T-helper 1 cell treated with Interleukin-12 subunit alpha and Interleukin-12 subunit beta and Interleukin-4 antibody, amounts not matched to agents 30 μg/mL and 1 μg/mL, for 36 hours (primary cell): Measurements from ENCODE around the gene SLC22A16.
"Not testable (repeated sequence)": the region's sequence is repeated elsewhere in the genome, so short reads cannot be mapped to it uniquely, and the experiment has no call there.

ENCODE experiments used
- H3K27ac Mint-ChIP-seq: one replicate; pipeline ENCODE4 v1.8.0; 2021; ENCODE audit warnings: mild to moderate bottlenecking, mixed read lengths
- H3K27me3 Mint-ChIP-seq: one replicate; pipeline ENCODE4 v1.8.0; 2021; ENCODE audit warnings: low read depth, mixed read lengths
- H3K36me3 Mint-ChIP-seq: one replicate; pipeline ENCODE4 v1.8.0; 2021; ENCODE audit warnings: low read depth, mixed read lengths
- H3K4me1 Mint-ChIP-seq: one replicate; pipeline ENCODE4 v1.8.0; 2021; ENCODE audit warnings: low read depth, mixed read lengths
- H3K4me3 Mint-ChIP-seq: one replicate; pipeline ENCODE4 v1.8.0; 2021; ENCODE audit warnings: mild to moderate bottlenecking, moderate library complexity, mixed read lengths
- H3K9me3 Mint-ChIP-seq: one replicate; pipeline ENCODE4 v1.8.0; 2021; ENCODE audit warnings: mixed read lengths

The SLC22A16 gene

GRCh38 chr6:110474500-110474899, 1.9 kb downstream of the SLC22A16 start:
- no peaks in the 10 kb centered on the region for H3K9me3 Mint-ChIP-seq
- no peak overlapping the region for H3K4me3 Mint-ChIP-seq
- H3K36me3 Mint-ChIP-seq = no peaks in the 10 kb centered on the region
- peaks cover 2% of the 10 kb centered on the region for H3K4me1 Mint-ChIP-seq
- peaks cover 47% of the 10 kb centered on the region for H3K27me3 Mint-ChIP-seq
- no peak overlapping the region for H3K27ac Mint-ChIP-seq

GRCh38 chr6:110472739-110473138, 3.7 kb downstream of the SLC22A16 start:
- Mint-ChIP-seq H3K4me1 (peaks cover 2% of the 10 kb centered on the region), H3K9me3 (no peaks in the 10 kb centered on the region), H3K27me3 (peaks cover 30% of the 10 kb centered on the region), H3K27ac (no peak overlapping the region), H3K36me3 (no peaks in the 10 kb centered on the region), H3K4me3 (no peak overlapping the region)

GRCh38 chr6:110471726-110472365, 4.6 kb downstream of the SLC22A16 start:
- no peak overlapping the region for H3K27ac Mint-ChIP-seq
- no peaks in the 10 kb centered on the region for H3K36me3 Mint-ChIP-seq
- H3K9me3 Mint-ChIP-seq = no peaks in the 10 kb centered on the region
- no peak overlapping the region for H3K4me3 Mint-ChIP-seq
- H3K4me1 Mint-ChIP-seq = peaks cover 2% of the 10 kb centered on the region
- peaks cover 33% of the 10 kb centered on the region for H3K27me3 Mint-ChIP-seq

GRCh38 chr6:110468731-110469130, 7.7 kb downstream of the SLC22A16 start:
- Mint-ChIP-seq H3K4me3 (no peak overlapping the region), H3K36me3 (no peaks in the 10 kb centered on the region), H3K9me3 (peaks cover 4% of the 10 kb centered on the region), H3K27me3 (peaks cover 16% of the 10 kb centered on the region), H3K27ac (no peak overlapping the region), H3K4me1 (no peaks in the 10 kb centered on the region)

- no peak overlapping the region for H3K4me3 Mint-ChIP-seq
- no peaks in the 10 kb centered on the region for H3K4me1 Mint-ChIP-seq
- H3K9me3 Mint-ChIP-seq = peaks cover 15% of the 10 kb centered on the region
- H3K27ac Mint-ChIP-seq = no peak overlapping the region
- H3K36me3 Mint-ChIP-seq = no peaks in the 10 kb centered on the region
- H3K27me3 Mint-ChIP-seq = peaks cover 18% of the 10 kb centered on the region
These were observed 8.8 kb downstream of the SLC22A16 start for GRCh38 chr6:110467566-110468140.

- Mint-ChIP-seq H3K27ac (no peak overlapping the region), H3K36me3 (no peaks in the 10 kb centered on the region), H3K4me3 (no peak overlapping the region), H3K4me1 (no peaks in the 10 kb centered on the region), H3K9me3 (peaks cover 28% of the 10 kb centered on the region), H3K27me3 (peaks cover 14% of the 10 kb centered on the region)
These were observed 13.4 kb downstream of the SLC22A16 start for GRCh38 chr6:110462884-110463481.

GRCh38 chr6:110461376-110461775, 15.0 kb downstream of the SLC22A16 start:
- Mint-ChIP-seq H3K36me3 (no peaks in the 10 kb centered on the region), H3K27ac (no peak overlapping the region), H3K27me3 (peaks cover 9% of the 10 kb centered on the region), H3K4me3 (no peak overlapping the region), H3K9me3 (peaks cover 28% of the 10 kb centered on the region), H3K4me1 (no peaks in the 10 kb centered on the region)

- no peak overlapping the region for H3K4me3 Mint-ChIP-seq
- H3K36me3 Mint-ChIP-seq = no peaks in the 10 kb centered on the region
- H3K4me1 Mint-ChIP-seq = no peaks in the 10 kb centered on the region
- peaks cover 28% of the 10 kb centered on the region for H3K9me3 Mint-ChIP-seq
- H3K27ac Mint-ChIP-seq = no peak overlapping the region
- peaks cover 4% of the 10 kb centered on the region for H3K27me3 Mint-ChIP-seq
These were observed 17.3 kb downstream of the SLC22A16 start for GRCh38 chr6:110459137-110459536.

GRCh38 chr6:110458476-110458875, 17.9 kb downstream of the SLC22A16 start:
- no peak overlapping the region for H3K4me3 Mint-ChIP-seq
- no peaks in the 10 kb centered on the region for H3K36me3 Mint-ChIP-seq
- peaks cover 21% of the 10 kb centered on the region for H3K9me3 Mint-ChIP-seq
- H3K27me3 Mint-ChIP-seq = peaks cover 5% of the 10 kb centered on the region
- H3K4me1 Mint-ChIP-seq = no peaks in the 10 kb centered on the region
- H3K27ac Mint-ChIP-seq = no peak overlapping the region

GRCh38 chr6:110457567-110458175, 18.7 kb downstream of the SLC22A16 start:
- peaks cover 13% of the 10 kb centered on the region for H3K9me3 Mint-ChIP-seq
- not testable (repeated sequence) for H3K4me1 Mint-ChIP-seq, H3K27ac Mint-ChIP-seq, H3K4me3 Mint-ChIP-seq, H3K36me3 Mint-ChIP-seq, H3K27me3 Mint-ChIP-seq

GRCh38 chr6:110456694-110457093, 19.7 kb downstream of the SLC22A16 start:
- no peaks in the 10 kb centered on the region for H3K4me1 Mint-ChIP-seq

GRCh38 chr6:110449541-110449895, 26.9 kb downstream of the SLC22A16 start:
- H3K27ac Mint-ChIP-seq = no peak overlapping the region
- no peaks in the 10 kb centered on the region for H3K4me1 Mint-ChIP-seq
- no peaks in the 10 kb centered on the region for H3K9me3 Mint-ChIP-seq
- no peak overlapping the region for H3K4me3 Mint-ChIP-seq
- no peaks in the 10 kb centered on the region for H3K36me3 Mint-ChIP-seq
- H3K27me3 Mint-ChIP-seq = peaks cover 10% of the 10 kb centered on the region

More at GRCh38 chr6:110456694-110457093, 19.7 kb downstream of the SLC22A16 start:
- Mint-ChIP-seq H3K27me3 (peaks cover 7% of the 10 kb centered on the region), H3K27ac (no peak overlapping the region), H3K4me3 (no peak overlapping the region), H3K9me3 (peaks cover 4% of the 10 kb centered on the region), H3K36me3 (no peaks in the 10 kb centered on the region)

- no peak overlapping the region for H3K4me3 Mint-ChIP-seq
- no peak overlapping the region for H3K27ac Mint-ChIP-seq
- peaks cover 10% of the 10 kb centered on the region for H3K27me3 Mint-ChIP-seq
- H3K9me3 Mint-ChIP-seq = no peaks in the 10 kb centered on the region
- H3K36me3 Mint-ChIP-seq = no peaks in the 10 kb centered on the region
- no peaks in the 10 kb centered on the region for H3K4me1 Mint-ChIP-seq
These were observed 27.4 kb downstream of the SLC22A16 start for GRCh38 chr6:110448846-110449540.

GRCh38 chr6:110447761-110448160, 28.7 kb downstream of the SLC22A16 start:
- Mint-ChIP-seq H3K4me1 (no peaks in the 10 kb centered on the region), H3K4me3 (no peak overlapping the region), H3K27ac (no peak overlapping the region), H3K27me3 (peaks cover 10% of the 10 kb centered on the region), H3K9me3 (no peaks in the 10 kb centered on the region), H3K36me3 (no peaks in the 10 kb centered on the region)
